ENCODE measurements around the gene CACNB3. TPM values are rescaled to one million over a fixed set of nuclear protein-coding genes. Genes with fewer than 3 reads are reported as not detected.

Gene CACNB3
- total and polyA plus RNA-seq, 9 of the 15 experiments (the other 6 are each of a cell fraction or from before 2014, with no cell fraction given) = 0.24 to 2.0 (median 1.5) TPM

GRCh38 chr12:48852734-48853688 lies 34.7 kb downstream of the CACNB3 start (continued):
- no peak for TF ChIP-seq AFF1 (IDR thresholded peaks at IDR 0.05; ENCODE audit: low read depth in 1 of 2, partially characterized antibody in 2 of 2)
- 0 out of 2 replicates have a peak, but pooled peaks have one; percentile 37 for TF ChIP-seq MIER1 (IDR thresholded peaks at IDR 0.05; ENCODE audit: low read depth)
- TF ChIP-seq U2AF1 (optimal IDR thresholded peaks at IDR 0.05; ENCODE audit: low read depth, low read length) = no peak
- TF ChIP-seq CBFA2T3 (IDR thresholded peaks at IDR 0.05) = no peak
- no peak for TF ChIP-seq HDAC6 (IDR thresholded peaks at IDR 0.05; ENCODE audit: low read depth, low read length)
- no peak for TF ChIP-seq PHF21A (IDR thresholded peaks at IDR 0.05; ENCODE audit: borderline replicate concordance, low read depth)
- no peak for TF ChIP-seq ZC3H4 (CRISPR knock-in tag; IDR thresholded peaks at IDR 0.05; ENCODE audit: borderline replicate concordance)
- TF ChIP-seq THRB (CRISPR knock-in tag; conservative IDR thresholded peaks at IDR 0.05) = no peak
- TF ChIP-seq ZNF280A (IDR thresholded peaks at IDR 0.05; ENCODE audit: low read depth, partially characterized antibody) = no peak
- no peak for TF ChIP-seq ZNF24 (IDR thresholded peaks at IDR 0.05)
- TF ChIP-seq ZNF644 (tag; IDR thresholded peaks at IDR 0.05; ENCODE audit: low read depth) = no peak
- TF ChIP-seq BRF2 (IDR thresholded peaks at IDR 0.05; ENCODE audit: borderline replicate concordance, insufficient read depth, insufficient read length) = no peak
- TF ChIP-seq CREB3 (tag; conservative IDR thresholded peaks at IDR 0.05; ENCODE audit: low read depth) = no peak
- TF ChIP-seq TAL1 (IDR thresholded peaks at IDR 0.05) = no peak
- TF ChIP-seq NFRKB (IDR thresholded peaks at IDR 0.05; ENCODE audit: low read depth) = no peak
- TF ChIP-seq NR4A1 (CRISPR knock-in tag; IDR thresholded peaks at IDR 0.05) = no peak
- no peak for TF ChIP-seq NR4A1 (tag; IDR thresholded peaks at IDR 0.05)
- TF ChIP-seq ZNF76 (CRISPR knock-in tag; IDR thresholded peaks at IDR 0.05; ENCODE audit: borderline replicate concordance) = no peak
